PFSK-1 (cell line): ENCODE data around the gene CFAP65.

Source experiments
- POLR2AphosphoS5 ChIP-seq: IDR thresholded peaks from 2 replicates; pipeline ENCODE4 v1.6.1; 2012; ENCODE audit warnings: low read depth, mild to moderate bottlenecking, control low read depth, low read length, moderate library complexity
- SIN3A ChIP-seq: IDR thresholded peaks from 2 replicates; pipeline ENCODE4 v1.6.1; 2012; ENCODE audit warnings: mild to moderate bottlenecking, low read length, moderate library complexity, borderline replicate concordance; ENCODE audit not compliant: insufficient read depth
- TAF1 ChIP-seq: IDR thresholded peaks from 2 replicates; pipeline ENCODE4 v1.6.1; 2012; ENCODE audit warnings: low read length, control low read depth, borderline replicate concordance; ENCODE audit not compliant: insufficient read depth
- TF ChIP-seq, protein P1 (sequence below), 2 experiments: IDR thresholded peaks; 2 replicates each; pipeline versions ENCODE4 v1.6.1 to v1.8.0; 2011 to 2012; ENCODE audit warnings: low read depth in 2 of 2, low read length in 2 of 2, control low read depth in 1 of 2, inconsistent platforms in 1 of 2, mild to moderate bottlenecking in 1 of 2, moderate library complexity in 1 of 2; ENCODE audit not compliant: insufficient read depth in 1 of 2

DNA sequence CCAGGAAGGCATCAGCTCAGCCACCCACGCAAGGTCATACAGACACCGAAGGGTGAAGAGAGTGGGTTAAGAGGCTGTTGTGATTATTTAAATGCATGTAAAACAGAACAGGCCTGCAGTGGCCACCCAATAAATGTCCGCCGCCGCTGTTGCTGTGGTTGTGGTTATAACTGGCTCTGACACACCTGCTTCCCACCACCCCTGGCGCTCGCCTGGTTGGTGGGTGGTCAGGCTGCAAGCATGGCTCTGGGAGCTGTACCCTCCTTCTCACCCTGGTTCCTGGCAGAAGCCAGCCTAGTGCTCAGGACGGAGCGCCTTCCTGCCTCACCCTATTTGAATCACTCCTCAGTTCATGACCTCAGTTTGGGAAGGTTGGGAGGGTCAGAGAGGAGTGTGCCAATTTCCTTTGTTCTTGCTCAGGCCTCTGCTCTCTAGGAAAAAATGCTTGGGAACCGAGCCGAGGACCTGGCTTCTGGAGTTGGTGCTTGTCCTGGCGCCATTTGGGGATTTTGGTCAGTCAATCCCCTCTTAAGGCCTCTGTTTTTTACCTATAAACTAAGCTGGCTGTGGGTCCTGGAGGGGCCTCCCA, 42.8 kb downstream of the CFAP65 start:
- no peak for TF ChIP-seq TAF1
- TF ChIP-seq, protein P1, sequence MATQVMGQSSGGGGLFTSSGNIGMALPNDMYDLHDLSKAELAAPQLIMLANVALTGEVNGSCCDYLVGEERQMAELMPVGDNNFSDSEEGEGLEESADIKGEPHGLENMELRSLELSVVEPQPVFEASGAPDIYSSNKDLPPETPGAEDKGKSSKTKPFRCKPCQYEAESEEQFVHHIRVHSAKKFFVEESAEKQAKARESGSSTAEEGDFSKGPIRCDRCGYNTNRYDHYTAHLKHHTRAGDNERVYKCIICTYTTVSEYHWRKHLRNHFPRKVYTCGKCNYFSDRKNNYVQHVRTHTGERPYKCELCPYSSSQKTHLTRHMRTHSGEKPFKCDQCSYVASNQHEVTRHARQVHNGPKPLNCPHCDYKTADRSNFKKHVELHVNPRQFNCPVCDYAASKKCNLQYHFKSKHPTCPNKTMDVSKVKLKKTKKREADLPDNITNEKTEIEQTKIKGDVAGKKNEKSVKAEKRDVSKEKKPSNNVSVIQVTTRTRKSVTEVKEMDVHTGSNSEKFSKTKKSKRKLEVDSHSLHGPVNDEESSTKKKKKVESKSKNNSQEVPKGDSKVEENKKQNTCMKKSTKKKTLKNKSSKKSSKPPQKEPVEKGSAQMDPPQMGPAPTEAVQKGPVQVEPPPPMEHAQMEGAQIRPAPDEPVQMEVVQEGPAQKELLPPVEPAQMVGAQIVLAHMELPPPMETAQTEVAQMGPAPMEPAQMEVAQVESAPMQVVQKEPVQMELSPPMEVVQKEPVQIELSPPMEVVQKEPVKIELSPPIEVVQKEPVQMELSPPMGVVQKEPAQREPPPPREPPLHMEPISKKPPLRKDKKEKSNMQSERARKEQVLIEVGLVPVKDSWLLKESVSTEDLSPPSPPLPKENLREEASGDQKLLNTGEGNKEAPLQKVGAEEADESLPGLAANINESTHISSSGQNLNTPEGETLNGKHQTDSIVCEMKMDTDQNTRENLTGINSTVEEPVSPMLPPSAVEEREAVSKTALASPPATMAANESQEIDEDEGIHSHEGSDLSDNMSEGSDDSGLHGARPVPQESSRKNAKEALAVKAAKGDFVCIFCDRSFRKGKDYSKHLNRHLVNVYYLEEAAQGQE (IDR thresholded peaks at IDR 0.05; ENCODE audit: insufficient read depth in 1 of 2, low read depth in 2 of 2, low read length in 2 of 2): no peak
- TF ChIP-seq POLR2AphosphoS5: no peak
- TF ChIP-seq SIN3A: no peak
